ENCODE data around the gene KRT79. TPM values are rescaled to one million over a fixed set of nuclear protein-coding genes. Genes with fewer than 3 reads are reported as not detected.

KRT79 gene
- total RNA-seq, 2 donors from 2014 or later = not detected

DNA sequence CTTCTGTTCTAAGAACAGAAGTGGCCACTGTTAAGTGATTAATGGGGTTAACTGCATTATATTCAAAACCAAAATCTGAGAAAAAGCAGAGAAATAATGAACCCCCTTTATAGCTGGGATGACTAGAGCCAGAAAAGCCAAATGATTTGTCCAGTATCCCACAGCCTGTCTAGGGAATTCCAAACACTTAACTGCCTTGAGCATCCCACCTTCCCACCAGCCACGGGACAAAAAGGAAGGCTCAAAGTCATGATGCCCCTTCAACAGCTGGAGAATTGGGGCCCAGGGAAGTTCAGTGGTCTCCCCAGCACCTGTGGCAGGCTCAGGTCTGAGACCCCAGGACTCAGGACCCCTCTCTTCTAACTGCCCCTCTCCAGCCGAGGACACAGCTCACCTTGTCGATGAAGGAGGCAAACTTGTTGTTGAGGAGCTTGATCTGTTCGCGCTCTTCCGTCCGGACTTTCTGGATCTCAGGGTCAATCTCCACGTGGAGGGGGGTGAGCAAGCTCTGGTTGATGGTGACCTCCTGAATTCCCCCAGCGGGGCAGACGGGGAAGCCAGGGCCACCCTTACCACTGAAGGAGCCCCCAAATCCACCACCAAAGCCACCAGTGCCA is 20.8 kb downstream of the KRT79 start:
- no peak overlapping the region for H3K4me3 ChIP-seq
- TF ChIP-seq POLR2AphosphoS5 (IDR thresholded peaks at IDR 0.05) (no peak), POLR2A (IDR thresholded peaks at IDR 0.05) (no peak)
- TF ChIP-seq, protein P1, sequence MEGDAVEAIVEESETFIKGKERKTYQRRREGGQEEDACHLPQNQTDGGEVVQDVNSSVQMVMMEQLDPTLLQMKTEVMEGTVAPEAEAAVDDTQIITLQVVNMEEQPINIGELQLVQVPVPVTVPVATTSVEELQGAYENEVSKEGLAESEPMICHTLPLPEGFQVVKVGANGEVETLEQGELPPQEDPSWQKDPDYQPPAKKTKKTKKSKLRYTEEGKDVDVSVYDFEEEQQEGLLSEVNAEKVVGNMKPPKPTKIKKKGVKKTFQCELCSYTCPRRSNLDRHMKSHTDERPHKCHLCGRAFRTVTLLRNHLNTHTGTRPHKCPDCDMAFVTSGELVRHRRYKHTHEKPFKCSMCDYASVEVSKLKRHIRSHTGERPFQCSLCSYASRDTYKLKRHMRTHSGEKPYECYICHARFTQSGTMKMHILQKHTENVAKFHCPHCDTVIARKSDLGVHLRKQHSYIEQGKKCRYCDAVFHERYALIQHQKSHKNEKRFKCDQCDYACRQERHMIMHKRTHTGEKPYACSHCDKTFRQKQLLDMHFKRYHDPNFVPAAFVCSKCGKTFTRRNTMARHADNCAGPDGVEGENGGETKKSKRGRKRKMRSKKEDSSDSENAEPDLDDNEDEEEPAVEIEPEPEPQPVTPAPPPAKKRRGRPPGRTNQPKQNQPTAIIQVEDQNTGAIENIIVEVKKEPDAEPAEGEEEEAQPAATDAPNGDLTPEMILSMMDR (IDR thresholded peaks at IDR 0.05) = no peak
- peaks cover 4% of the 10 kb centered on the region for H3K27me3 ChIP-seq (replicated peaks; ENCODE audit: insufficient read depth)
- H3K4me1 ChIP-seq (replicated peaks) = no peaks in the 10 kb centered on the region
- H3K36me3 ChIP-seq = no peaks in the 10 kb centered on the region
- no peak for DNase-seq (ENCODE audit: low spot score)
- intact Hi-C loops (cut with DNase I) = no loop called here
- 94% methylated on average over 10 of the region's 10 CpGs for WGBS
- H3K27ac ChIP-seq = no peak overlapping the region
- no peaks in the 10 kb centered on the region for H3K9me3 ChIP-seq

DNA sequence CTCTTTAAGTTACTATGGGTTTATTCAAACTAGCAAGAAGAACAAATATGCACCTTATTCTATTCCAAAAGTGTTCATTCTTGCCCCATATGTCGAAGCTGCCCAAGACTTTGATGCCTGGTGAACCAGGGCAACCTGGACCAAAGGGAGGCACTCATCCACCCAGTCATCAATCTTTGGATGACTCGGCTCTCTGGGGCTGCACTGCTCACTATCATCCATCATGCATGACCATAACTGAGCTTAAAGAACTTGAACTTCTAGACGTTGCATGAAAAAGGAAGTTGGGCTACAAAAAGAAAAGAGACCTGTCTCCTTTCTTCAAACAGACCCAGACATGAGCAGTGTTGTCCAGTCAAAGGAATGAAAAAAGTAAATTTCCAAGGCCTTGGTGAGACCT is 21.4 kb downstream of the KRT79 start:
- intact Hi-C loops (cut with DNase I) = no loop called here
- no peak for DNase-seq (ENCODE audit: low spot score)
- no peaks in the 10 kb centered on the region for H3K4me1 ChIP-seq (replicated peaks)
- H3K36me3 ChIP-seq = no peaks in the 10 kb centered on the region
- peaks cover 8% of the 10 kb centered on the region for H3K27me3 ChIP-seq (replicated peaks; ENCODE audit: insufficient read depth)
- TF ChIP-seq, protein P1 (IDR thresholded peaks at IDR 0.05) = no peak
- TF ChIP-seq POLR2AphosphoS5 (IDR thresholded peaks at IDR 0.05) (no peak), POLR2A (IDR thresholded peaks at IDR 0.05) (no peak)
- no peak overlapping the region for H3K4me3 ChIP-seq
- no peaks in the 10 kb centered on the region for H3K9me3 ChIP-seq
- 78% methylated on average over 3 of the region's 3 CpGs for WGBS
- H3K27ac ChIP-seq = no peak overlapping the region

DNA sequence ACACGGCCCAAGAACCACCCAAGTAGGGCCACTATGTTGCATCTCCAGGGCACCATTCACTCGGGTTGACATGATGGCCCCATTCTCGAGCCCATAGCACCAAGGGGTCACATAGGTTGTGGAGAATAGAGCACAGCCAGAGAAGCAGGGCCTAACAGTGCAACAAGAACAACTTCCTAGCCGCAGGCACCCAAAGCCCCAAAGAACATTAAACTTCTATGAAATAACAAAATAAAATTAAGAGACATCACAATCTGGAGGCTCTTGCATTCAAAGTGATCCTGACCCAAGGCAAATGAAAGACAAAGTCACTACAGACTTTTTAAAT is 22.1 kb downstream of the KRT79 start:
- no peak overlapping the region for H3K27ac ChIP-seq
- WGBS = 77% methylated on average over 4 of the region's 4 CpGs

DNA sequence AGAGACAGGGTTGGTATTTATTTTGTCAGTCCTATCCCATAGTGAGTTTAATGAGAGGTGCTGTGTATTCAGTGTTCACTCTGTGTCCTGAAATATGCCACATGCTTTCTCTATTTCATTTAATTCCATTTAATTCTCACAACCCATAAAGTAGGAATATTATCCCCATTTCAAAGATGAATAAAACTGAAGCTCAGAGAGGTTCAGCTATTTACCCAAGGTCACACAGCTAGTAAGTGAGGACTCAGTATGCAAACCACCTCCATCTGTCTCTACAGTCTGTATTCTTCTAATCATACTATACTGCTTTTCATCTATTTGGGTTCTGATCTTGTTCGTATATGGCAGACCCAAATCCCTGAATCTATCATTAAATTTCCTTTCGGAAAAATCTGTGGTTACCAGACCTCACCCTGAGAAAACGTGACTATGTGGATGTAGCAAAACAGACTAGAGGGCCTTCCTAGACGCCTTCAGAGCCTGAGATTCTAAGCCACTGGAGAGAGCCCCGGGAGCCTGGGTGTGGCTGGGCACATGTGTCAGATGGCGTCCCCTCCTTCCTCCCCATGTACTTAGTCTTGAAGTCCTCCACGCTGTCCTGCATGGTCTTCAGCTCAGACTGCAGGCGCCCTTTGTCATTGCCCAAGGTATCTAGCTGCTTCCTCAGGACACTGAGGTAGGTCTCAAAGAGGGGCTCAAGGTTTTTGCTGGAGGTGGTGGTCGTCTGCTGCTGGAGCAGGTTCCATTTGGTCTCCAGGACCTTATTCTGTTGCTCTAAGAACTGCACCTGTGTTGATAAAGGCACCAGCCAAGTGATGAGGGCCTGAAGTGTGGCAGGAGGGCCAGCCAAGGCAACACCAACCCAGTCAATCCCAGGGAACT is 22.7 kb downstream of the KRT79 start:
- H3K4me1 ChIP-seq (replicated peaks) = no peaks in the 10 kb centered on the region
- no peaks in the 10 kb centered on the region for H3K9me3 ChIP-seq
- H3K27ac ChIP-seq = no peak overlapping the region
- no peaks in the 10 kb centered on the region for H3K36me3 ChIP-seq
- no peak overlapping the region for H3K4me3 ChIP-seq
- DNase-seq (ENCODE audit: low spot score) = no peak
- peaks cover 15% of the 10 kb centered on the region for H3K27me3 ChIP-seq (replicated peaks; ENCODE audit: insufficient read depth)
- TF ChIP-seq POLR2A (IDR thresholded peaks at IDR 0.05) (no peak), POLR2AphosphoS5 (IDR thresholded peaks at IDR 0.05) (no peak)
- TF ChIP-seq, protein P1 (IDR thresholded peaks at IDR 0.05) = no peak
- 89% methylated on average over 9 of the region's 9 CpGs for WGBS
- intact Hi-C loops (cut with DNase I) = no loop called here

More for the DNA sequence above, 22.1 kb downstream of the KRT79 start:
- H3K36me3 ChIP-seq = no peaks in the 10 kb centered on the region
- H3K4me1 ChIP-seq (replicated peaks) = no peaks in the 10 kb centered on the region
- H3K4me3 ChIP-seq = no peak overlapping the region
- peaks cover 15% of the 10 kb centered on the region for H3K27me3 ChIP-seq (replicated peaks; ENCODE audit: insufficient read depth)
- no peaks in the 10 kb centered on the region for H3K9me3 ChIP-seq
- no peak for DNase-seq (ENCODE audit: low spot score)
- TF ChIP-seq POLR2A (IDR thresholded peaks at IDR 0.05) (no peak), POLR2AphosphoS5 (IDR thresholded peaks at IDR 0.05) (no peak)
- TF ChIP-seq, protein P1 (IDR thresholded peaks at IDR 0.05) = no peak
- intact Hi-C loops (cut with DNase I) = no loop called here
